ENCODE data around the gene BIVM.
"Not testable (repeated sequence)": the region's sequence is repeated elsewhere in the genome, so short reads cannot be mapped to it uniquely, and the experiment has no call there.

BIVM gene

GRCh38 chr13:102798581-102799425 lies at the start of gene BIVM, which contains the start of gene POGLUT2:
BIVM (plus strand) TSS chr13:102799119; CDS start chr13:102807268, 8,149 bp downstream.
POGLUT2 (minus strand) TSS chr13:102798976; CDS start chr13:102798670, 306 bp downstream.
- ATAC-seq: peak; percentile 86 to 87

- ATAC-seq: no peak
Observed at GRCh38 chr13:102751886-102752285, 47.0 kb upstream of the BIVM start.

GRCh38 chr13:102757006-102757405 lies 41.9 kb upstream of the BIVM start:
- ATAC-seq: no peak

GRCh38 chr13:102758842-102759241 lies 40.1 kb upstream of the BIVM start:
- ATAC-seq: no peak

- no peak for ATAC-seq
Observed at GRCh38 chr13:102761071-102761470, 37.8 kb upstream of the BIVM start.

GRCh38 chr13:102763741-102764140 lies 35.2 kb upstream of the BIVM start:
- no peak for ATAC-seq

- ATAC-seq: no peak
Observed at GRCh38 chr13:102768909-102769308, 30.0 kb upstream of the BIVM start.

GRCh38 chr13:102769679-102770078 lies 29.2 kb upstream of the BIVM start:
- ATAC-seq: no peak

GRCh38 chr13:102770435-102770834 lies 28.5 kb upstream of the BIVM start:
- no peak for ATAC-seq

- ATAC-seq: no peak
Observed at GRCh38 chr13:102771298-102772041, 27.4 kb upstream of the BIVM start.

GRCh38 chr13:102772042-102772425 lies 26.9 kb upstream of the BIVM start:
- ATAC-seq: no peak

- peak; percentile 95 to 97 for ATAC-seq
Observed at GRCh38 chr13:102773441-102774213, 25.3 kb upstream of the BIVM start, which contains the start of gene TEX30. TEX30 (minus strand) TSS chr13:102773786; CDS start chr13:102770026, 3,760 bp downstream.

- ATAC-seq: no peak
Observed at GRCh38 chr13:102774214-102774568, 24.7 kb upstream of the BIVM start.

- ATAC-seq: no peak
Observed at GRCh38 chr13:102774591-102775520, 24.1 kb upstream of the BIVM start.

- no peak for ATAC-seq
Observed at GRCh38 chr13:102776271-102776670, 22.6 kb upstream of the BIVM start.

GRCh38 chr13:102777736-102778135 lies 21.2 kb upstream of the BIVM start:
- no peak for ATAC-seq

GRCh38 chr13:102779436-102780159 lies 19.3 kb upstream of the BIVM start:
- peak; percentile 85 to 91 for ATAC-seq

- not testable (repeated sequence) for ATAC-seq
Observed at GRCh38 chr13:102780656-102781055, 18.3 kb upstream of the BIVM start.

- ATAC-seq: no peak
Observed at GRCh38 chr13:102781591-102781990, 17.3 kb upstream of the BIVM start.

- no peak for ATAC-seq
Observed at GRCh38 chr13:102784483-102784882, 14.4 kb upstream of the BIVM start.

GRCh38 chr13:102788683-102789082 lies 10.2 kb upstream of the BIVM start:
- ATAC-seq: no peak
